ENCODE data around the gene ATP2B2.

DNA sequence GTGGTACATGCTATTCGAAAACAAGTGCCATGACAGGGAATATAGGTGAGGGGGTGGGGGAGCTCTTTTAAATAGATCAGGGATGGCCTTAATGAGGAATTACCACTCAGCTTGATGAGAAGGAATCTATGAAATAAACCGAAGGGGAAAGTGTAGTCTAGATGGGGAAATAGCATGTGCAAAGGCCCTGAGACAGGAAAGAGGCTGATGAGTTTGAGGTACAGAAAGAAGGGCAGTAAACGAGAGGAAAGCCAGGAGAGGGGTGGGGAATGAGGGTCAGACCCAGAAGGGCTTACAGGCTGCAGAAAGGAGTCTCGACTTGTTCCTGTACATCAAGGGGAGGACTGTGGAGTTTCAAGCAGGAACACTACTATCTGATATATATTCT is 12.2 kb downstream of the ATP2B2 start:
- TF ChIP-seq, protein P1, sequence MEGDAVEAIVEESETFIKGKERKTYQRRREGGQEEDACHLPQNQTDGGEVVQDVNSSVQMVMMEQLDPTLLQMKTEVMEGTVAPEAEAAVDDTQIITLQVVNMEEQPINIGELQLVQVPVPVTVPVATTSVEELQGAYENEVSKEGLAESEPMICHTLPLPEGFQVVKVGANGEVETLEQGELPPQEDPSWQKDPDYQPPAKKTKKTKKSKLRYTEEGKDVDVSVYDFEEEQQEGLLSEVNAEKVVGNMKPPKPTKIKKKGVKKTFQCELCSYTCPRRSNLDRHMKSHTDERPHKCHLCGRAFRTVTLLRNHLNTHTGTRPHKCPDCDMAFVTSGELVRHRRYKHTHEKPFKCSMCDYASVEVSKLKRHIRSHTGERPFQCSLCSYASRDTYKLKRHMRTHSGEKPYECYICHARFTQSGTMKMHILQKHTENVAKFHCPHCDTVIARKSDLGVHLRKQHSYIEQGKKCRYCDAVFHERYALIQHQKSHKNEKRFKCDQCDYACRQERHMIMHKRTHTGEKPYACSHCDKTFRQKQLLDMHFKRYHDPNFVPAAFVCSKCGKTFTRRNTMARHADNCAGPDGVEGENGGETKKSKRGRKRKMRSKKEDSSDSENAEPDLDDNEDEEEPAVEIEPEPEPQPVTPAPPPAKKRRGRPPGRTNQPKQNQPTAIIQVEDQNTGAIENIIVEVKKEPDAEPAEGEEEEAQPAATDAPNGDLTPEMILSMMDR (IDR thresholded peaks at IDR 0.05 in 2 of 3, conservative IDR thresholded peaks at IDR 0.05 in 1 of 3; ENCODE audit: borderline replicate concordance in 1 of 3, insufficient read depth in 1 of 3, low read depth in 2 of 3, low read length in 2 of 3): no peak
- TF ChIP-seq EZH2 (IDR thresholded peaks at IDR 0.05): no peak

Measured in HCT116 (cell line).